Endothelial cell of umbilical vein (primary cell): ENCODE data around the gene LGR6. TPM values are rescaled to one million over a fixed set of nuclear protein-coding genes. Genes with fewer than 3 reads are reported as not detected.

Experiments used
- BruUV-seq: library from RNA; stranded (reverse); fragments of 400-500 nt; replicated peaks from 2 replicates; lab custom pipeline; 2021; lab: Mats Ljungman, UMichigan
- CTCF ChIA-PET: fragments of 300-600, 350-600 bp; sonication (Branson Sonifier 250); formaldehyde crosslinking; loops from one replicate; lab custom pipeline; 2021; ENCODE audit warnings: antibody characterized with exemption, inconsistent platforms; lab: Charles Lee
- POLR2A ChIA-PET: fragments of 300-600, 350-600 bp; sonication (Branson Sonifier 250); formaldehyde crosslinking; loops from one replicate; lab custom pipeline; 2021; ENCODE audit warnings: antibody characterized with exemption, inconsistent platforms; lab: Charles Lee
- DNase-seq: peaks from one replicate; pipeline ENCODE4 v3.0.0-alpha.2; 2011; ENCODE audit warnings: low read depth, low spot score
- FAIRE-seq: peaks from 2 replicates; lab custom pipeline; 2011; peaks lifted over from hg19 to GRCh38; lab: Jason Lieb, UNC
- H2AFZ ChIP-seq: 2 replicates; pipeline ENCODE4 v1.6.0; 2012; ENCODE audit warnings: low read depth, low read length, control low read depth, inconsistent platforms
- H3K27ac ChIP-seq: 2 replicates; pipeline ENCODE4 v1.5.1; 2011; ENCODE audit warnings: low read depth, mild to moderate bottlenecking, control low read depth, low read length, moderate library complexity; ENCODE audit not compliant: insufficient read depth
- H3K27me3 ChIP-seq, 2 experiments: 2 replicates each; pipeline versions ENCODE4 v1.6.0 to v1.6.1; 2011; ENCODE audit warnings: low read length in 2 of 2, mixed read lengths in 1 of 2; ENCODE audit not compliant: control insufficient read depth in 2 of 2, insufficient read depth in 2 of 2
- H3K36me3 ChIP-seq, 2 experiments: 2 replicates in 1 of 2; 3 replicates in 1 of 2; pipeline ENCODE4 v1.5.1; 2011; ENCODE audit warnings: low read length in 2 of 2, mild to moderate bottlenecking in 1 of 2, moderate library complexity in 1 of 2; ENCODE audit not compliant: control insufficient read depth in 2 of 2, insufficient read depth in 2 of 2; ENCODE audit errors: extremely low read depth in 1 of 2
- H3K4me1 ChIP-seq: 3 replicates; pipeline ENCODE4 v1.5.1; 2011; ENCODE audit warnings: mild to moderate bottlenecking, low read length; ENCODE audit not compliant: control insufficient read depth, insufficient read depth; ENCODE audit errors: extremely low read depth
- H3K4me2 ChIP-seq: 2 replicates; pipeline ENCODE4 v1.6.1; 2011; ENCODE audit warnings: low read length, control low read depth, mixed read lengths; ENCODE audit not compliant: insufficient read depth
- H3K4me3 ChIP-seq, 3 experiments: fragments of 200-600 bp in 1 of 3; sonication (generic), shearing (Covaris generic) in 1 of 3; replicated peaks in 1 of 3; 2 replicates each; pipeline ENCODE4 v1.5.1; 2011 to 2016; ENCODE audit warnings: control low read depth in 3 of 3, low read length in 3 of 3, mild to moderate bottlenecking in 2 of 3, inconsistent platforms in 1 of 3, low read depth in 1 of 3, moderate library complexity in 1 of 3; ENCODE audit not compliant: insufficient read depth in 1 of 3
- H3K79me2 ChIP-seq: 2 replicates; pipeline ENCODE4 v1.6.0; 2012; ENCODE audit warnings: low read length, inconsistent platforms; ENCODE audit not compliant: control insufficient read depth, insufficient read depth
- H3K9ac ChIP-seq: replicated peaks from 2 replicates; pipeline ENCODE3; 2011; ENCODE audit warnings: low read length, control low read depth; ENCODE audit not compliant: insufficient read depth; ENCODE audit errors: extremely low read depth
- H3K9me1 ChIP-seq: replicated peaks from 3 replicates; pipeline ENCODE4 v1.6.0; 2011; ENCODE audit warnings: mild to moderate bottlenecking, low read length; ENCODE audit not compliant: control insufficient read depth, insufficient read depth; ENCODE audit errors: extremely low read depth
- H3K9me3 ChIP-seq: replicated peaks from 2 replicates; pipeline ENCODE4 v1.5.1; 2012; ENCODE audit warnings: low read length, inconsistent platforms; ENCODE audit not compliant: control insufficient read depth, insufficient read depth
- H4K20me1 ChIP-seq: replicated peaks from 2 replicates; pipeline ENCODE3; 2011; ENCODE audit warnings: mild to moderate bottlenecking, low read length; ENCODE audit not compliant: control insufficient read depth, insufficient read depth; ENCODE audit errors: extremely low read depth
- CTCF ChIP-seq, 2 donors: IDR thresholded peaks; 1 replicate in 1 of 2; 2 replicates in 1 of 2; pipeline ENCODE4 v1.5.1; 2011; ENCODE audit warnings: low read length in 2 of 2, mild to moderate bottlenecking in 2 of 2, moderate library complexity in 2 of 2, control low read depth in 1 of 2, inconsistent platforms in 1 of 2, low read depth in 1 of 2; ENCODE audit not compliant: insufficient read depth in 1 of 2; ENCODE audit errors: extremely low read depth in 1 of 2
- POLR2A ChIP-seq: IDR thresholded peaks from 2 replicates; pipeline ENCODE4 v1.6.1; 2012; ENCODE audit warnings: low read depth, mild to moderate bottlenecking, control low read depth, low read length
- dilution Hi-C: fragments of 300-500 bp; cut with MboI; formaldehyde crosslinking; loops from one replicate; pipeline ENCODE4 v1.15.0; 2019; ENCODE audit warnings: low sequenced_read_pairs; ENCODE audit not compliant: extremely low pct_ligation_motif_present
- intact Hi-C: fragments of 100-400 bp; cut with micrococcal nuclease; formaldehyde crosslinking; loops from one replicate; pipeline ENCODE4 v1.10.0; 2022
- polyA plus RNA-seq, 4 experiments: library from polyadenylated mRNA; depleted of rRNA in 3 of 4; stranded (reverse) in 3 of 4; unstranded in 1 of 4; fragments of >200 nt; gene quantifications; 2 replicates each; pipeline versions ENCODE4 v1.2.1 to v1.2.3, GENCODE V29; 2011 to 2012; ENCODE audit warnings: missing spikeins in 1 of 4
- total RNA-seq: library from RNA; stranded (reverse); gene quantifications from 2 replicates; pipeline ENCODE4 v1.2.3, GENCODE V29; 2021

Gene LGR6
- total and polyA plus RNA-seq, 2 donors (not counting 3 experiments of a cell fraction or from before 2014, with no cell fraction given), result not detected

DNA sequence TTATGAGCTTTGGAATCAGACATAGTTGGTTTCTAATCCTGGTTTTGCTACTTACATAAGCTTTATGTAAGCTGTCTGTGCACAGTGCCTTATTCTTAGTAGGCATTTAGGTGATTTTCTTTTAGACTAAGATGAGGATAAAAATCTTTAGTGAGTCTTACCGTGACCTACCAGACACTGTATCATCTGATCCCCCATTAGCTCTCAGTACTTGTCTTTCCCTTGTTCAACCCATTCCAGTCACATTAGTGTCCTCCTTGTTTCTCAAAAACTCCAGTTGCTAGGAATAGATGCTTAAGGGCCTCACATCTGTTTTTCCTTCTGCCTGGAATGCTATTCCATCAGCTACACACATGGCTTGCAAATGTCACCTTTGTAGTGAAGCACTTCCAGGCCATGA is 173.7 kb downstream of the LGR6 start:
- POLR2A ChIA-PET, result no interaction called here
- Histone ChIP-seq H3K4me3 (no peak overlapping the region), H3K4me2 (no peak overlapping the region), H3K36me3 (no peaks in the 10 kb centered on the region), H3K27me3 (no peaks in the 10 kb centered on the region), H3K9ac (no peak overlapping the region), H3K27ac (no peak overlapping the region), H2AFZ (no peak overlapping the region), H4K20me1 (no peaks in the 10 kb centered on the region), H3K9me3 (no peaks in the 10 kb centered on the region), H3K9me1 (no peaks in the 10 kb centered on the region), H3K4me1 (no peaks in the 10 kb centered on the region), H3K79me2 (no peaks in the 10 kb centered on the region)
- no peak for TF ChIP-seq POLR2A
- no peak for TF ChIP-seq CTCF (IDR thresholded peaks at IDR 0.05; ENCODE audit: extremely low read depth in 1 of 2, insufficient read depth in 1 of 2, low read depth in 1 of 2, low read length in 2 of 2)
- BruUV-seq, result no TSS peak
- dilution Hi-C loops, result no loop called here
- FAIRE-seq, result no peak
- intact Hi-C loops, result no loop called here
- CTCF ChIA-PET, result interaction anchor here (1.0 kb wide), 1 partner anchor 20 kb away, joined by 3 read pairs; no protein-coding TSS in a partner anchor
- no peak for DNase-seq

Other genes with a start within 250 kb of the LGR6 start
- gene LMOD1, start 247.3 kb upstream of the LGR6 start, total RNA-seq, result 0.12 and 0.33 TPM in 2 replicates
- 0.08 and 0.19 TPM in 2 replicates for gene LMOD1, start 247.3 kb upstream of the LGR6 start, polyA plus RNA-seq
- gene TIMM17A, start 238.3 kb upstream of the LGR6 start, total RNA-seq, result 93.7 and 105 TPM in 2 replicates
- 41.1 and 57.9 TPM in 2 replicates for gene TIMM17A, start 238.3 kb upstream of the LGR6 start, polyA plus RNA-seq
- gene RNPEP, start 211.2 kb upstream of the LGR6 start, total RNA-seq, result 65.7 and 73.5 TPM in 2 replicates
- gene RNPEP, start 211.2 kb upstream of the LGR6 start, polyA plus RNA-seq, result 48.9 and 56.1 TPM in 2 replicates
- gene ELF3, start 183.2 kb upstream of the LGR6 start, total RNA-seq, result 0.09 and 0.29 TPM in 2 replicates
- 0.07 and 0.14 TPM in 2 replicates for gene ELF3, start 183.2 kb upstream of the LGR6 start, polyA plus RNA-seq
- not detected in 2 replicates for gene GPR37L1, start 70.9 kb upstream of the LGR6 start, total RNA-seq
- not detected in 2 replicates for gene GPR37L1, start 70.9 kb upstream of the LGR6 start, polyA plus RNA-seq
- gene ARL8A, start 49.1 kb upstream of the LGR6 start, total RNA-seq, result 69.5 and 75.6 TPM in 2 replicates
- gene ARL8A, start 49.1 kb upstream of the LGR6 start, polyA plus RNA-seq, result 54.3 and 57.9 TPM in 2 replicates
- 0.86 and 1.9 TPM in 2 replicates for gene PTPN7, start 33.2 kb upstream of the LGR6 start, total RNA-seq
- 1.8 and 2.4 TPM in 2 replicates for gene PTPN7, start 33.2 kb upstream of the LGR6 start, polyA plus RNA-seq
- 45.9 and 47.1 TPM in 2 replicates for gene UBE2T, start 148.1 kb downstream of the LGR6 start, total RNA-seq
- 87.8 and 89.0 TPM in 2 replicates for gene UBE2T, start 148.1 kb downstream of the LGR6 start, polyA plus RNA-seq
- 11.5 and 11.6 TPM in 2 replicates for gene PPP1R12B, start 154.9 kb downstream of the LGR6 start, total RNA-seq
- 8.4 and 9.0 TPM in 2 replicates for gene PPP1R12B, start 154.9 kb downstream of the LGR6 start, polyA plus RNA-seq